Esophagus squamous epithelium (tissue), 5 donors: ENCODE measurements around the gene TMEM38B. TPM values are rescaled to one million over a fixed set of nuclear protein-coding genes. Genes with fewer than 3 reads are reported as not detected.

Experiments used
- DNase-seq: peaks from one replicate; lab custom pipeline; 2025; lab: John Stamatoyannopoulos, UW
- H3K27ac ChIP-seq, 4 donors: fragments of 200-600 bp; sonication (generic); one replicate each; pipeline ENCODE4 v1.5.1; 2016 to 2019; ENCODE audit warnings: mild to moderate bottlenecking in 1 of 4
- H3K27me3 ChIP-seq, 4 donors: fragments of 200-600 bp; sonication (generic); 1 replicate in 3 of 4; 2 replicates in 1 of 4; pipeline versions ENCODE4 v1.5.1 to v1.6.0; 2017 to 2021; ENCODE audit warnings: antibody characterized with exemption in 1 of 4
- H3K36me3 ChIP-seq, 3 donors: fragments of 200-600 bp; sonication (generic); one replicate each; pipeline ENCODE4 v1.5.1; 2016 to 2019
- H3K4me1 ChIP-seq, 3 donors: fragments of 200-600 bp; sonication (generic); one replicate each; pipeline ENCODE4 v1.5.1; 2017 to 2019
- H3K4me3 ChIP-seq, 4 donors: fragments of 200-600 bp; sonication (generic); 1 replicate in 3 of 4; 2 replicates in 1 of 4; pipeline ENCODE4 v1.5.1; 2016 to 2019; ENCODE audit warnings: mild to moderate bottlenecking in 2 of 4, moderate library complexity in 1 of 4
- H3K9me3 ChIP-seq, 3 donors: fragments of 200-600 bp; sonication (generic); one replicate each; pipeline ENCODE4 v1.5.1; 2016 to 2019
- CTCF ChIP-seq, 6 experiments: fragments of 450-650 bp in 4 of 6; fragments of 200-600 bp in 2 of 6; sonication (generic) in 2 of 6; IDR thresholded peaks; one replicate each; pipeline ENCODE4 v1.5.1; 2016 to 2019; ENCODE audit warnings: antibody characterized with exemption in 6 of 6, mild to moderate bottlenecking in 4 of 6, moderate library complexity in 4 of 6
- POLR2A ChIP-seq, 4 donors: fragments of 450-650 bp; IDR thresholded peaks; one replicate each; pipeline ENCODE4 v1.6.1; 2017; ENCODE audit warnings: antibody characterized with exemption in 4 of 4, mild to moderate bottlenecking in 4 of 4, moderate library complexity in 3 of 4
- WGBS, 2 donors: methylation state at CpG; one replicate each; pipeline ENCODE4 v1.1.5; 2018; 5-methylcytosine and 5-hydroxymethylcytosine counted together
- intact Hi-C: fragments of 100-400 bp; cut with DNase I; formaldehyde crosslinking; loops from one replicate; pipeline ENCODE4 v1.15.0; 2022
- total RNA-seq, 4 donors: library from RNA; depleted of rRNA; stranded (reverse); fragments of >200 nt; gene quantifications; one replicate each; pipeline ENCODE4 v1.1.0, GENCODE V29; 2016
- donor health status: DM: yes; HTN: yes; CAD: no.

The TMEM38B gene
- total RNA-seq, 4 donors from 2014 or later = 3.5 to 7.6 (median 7.2) TPM

GRCh38 chr9:105708405-105708804 lies 14.1 kb downstream of the TMEM38B start:
- Histone ChIP-seq H3K27me3 (no peaks in the 10 kb centered on the region), H3K27ac (no peak overlapping the region), H3K36me3 (peaks cover 0 to 6% (median 0%) of the 10 kb centered on the region in 3 donors), H3K9me3 (no peaks in the 10 kb centered on the region), H3K4me3 (no peak overlapping the region), H3K4me1 (no peaks in the 10 kb centered on the region)
- intact Hi-C loops = no loop called here
- TF ChIP-seq CTCF (IDR thresholded peaks at IDR 0.05) (no peak), POLR2A (IDR thresholded peaks at IDR 0.05) (no peak)
- DNase-seq = no peak
- 33 to 54% methylated on average over 3 of the region's 3 CpGs for WGBS, 2 donors

GRCh38 chr9:105710638-105711037 lies 16.3 kb downstream of the TMEM38B start:
- 94 to 95% methylated on average over 13 of the region's 13 CpGs for whole genome bisulfite sequencing, 2 donors
- no peak for TF ChIP-seq CTCF (IDR thresholded peaks at IDR 0.05)
- no peak for TF ChIP-seq POLR2A (IDR thresholded peaks at IDR 0.05)
- Histone ChIP-seq H3K27me3 (no peaks in the 10 kb centered on the region), H3K4me1 (no peaks in the 10 kb centered on the region), H3K4me3 (no peak overlapping the region), H3K27ac (no peak overlapping the region), H3K36me3 (peaks cover 0 to 6% (median 0%) of the 10 kb centered on the region in 3 donors), H3K9me3 (no peaks in the 10 kb centered on the region)
- intact Hi-C loops = no loop called here
- no peak for DNase-seq

GRCh38 chr9:105711867-105712266 lies 17.5 kb downstream of the TMEM38B start:
- intact Hi-C loops = no loop called here
- Histone ChIP-seq H3K27ac (no peak overlapping the region), H3K4me3 (no peak overlapping the region), H3K9me3 (no peaks in the 10 kb centered on the region), H3K27me3 (no peaks in the 10 kb centered on the region), H3K4me1 (no peaks in the 10 kb centered on the region), H3K36me3 (peaks cover 0 to 1% (median 0%) of the 10 kb centered on the region in 3 donors)
- DNase-seq = no peak
- TF ChIP-seq CTCF (IDR thresholded peaks at IDR 0.05) (no peak), POLR2A (IDR thresholded peaks at IDR 0.05) (no peak)
- WGBS, 2 donors = 83 to 84% methylated on average over 7 of the region's 7 CpGs

- 69 to 90% methylated on average over 1 of the region's 1 CpG for WGBS, 2 donors
- no peak overlapping the region for H3K4me3 ChIP-seq
- no peaks in the 10 kb centered on the region for H3K27me3 ChIP-seq
- intact Hi-C loops = no loop called here
- no peaks in the 10 kb centered on the region for H3K4me1 ChIP-seq
- H3K36me3 ChIP-seq = no peaks in the 10 kb centered on the region
- DNase-seq = no peak
- H3K9me3 ChIP-seq = no peaks in the 10 kb centered on the region
- no peak overlapping the region for H3K27ac ChIP-seq
- no peak for TF ChIP-seq POLR2A (IDR thresholded peaks at IDR 0.05)
- TF ChIP-seq CTCF (IDR thresholded peaks at IDR 0.05) = no peak
These were observed 18.0 kb downstream of the TMEM38B start for GRCh38 chr9:105712297-105712696.

GRCh38 chr9:105712773-105713172 lies 18.4 kb downstream of the TMEM38B start:
- intact Hi-C loops = no loop called here
- no peak for TF ChIP-seq CTCF (IDR thresholded peaks at IDR 0.05)
- TF ChIP-seq POLR2A (IDR thresholded peaks at IDR 0.05) = no peak
- no peak overlapping the region for H3K27ac ChIP-seq
- WGBS, 2 donors = 100% methylated on average over 1 of the region's 6 CpGs; no CpG with 5 or more reads in 1 of the 2 donors
- H3K4me1 ChIP-seq = no peaks in the 10 kb centered on the region
- no peaks in the 10 kb centered on the region for H3K27me3 ChIP-seq
- no peak overlapping the region for H3K4me3 ChIP-seq
- no peaks in the 10 kb centered on the region for H3K36me3 ChIP-seq
- no peak for DNase-seq
- H3K9me3 ChIP-seq = no peaks in the 10 kb centered on the region
